Measurements from ENCODE around the gene FXR2.

GRCh38 chr17:7644775-7645174, 30.1 kb upstream of the FXR2 start:
- TF ChIP-seq POLR2A (IDR thresholded peaks at IDR 0.05) (no peak), CTCF (IDR thresholded peaks at IDR 0.05) (no peak)
